HTR-8/SVneo (cell line): ENCODE data around the gene ERG28.
"Not testable (repeated sequence)": the region's sequence is repeated elsewhere in the genome, so short reads cannot be mapped to it uniquely, and the experiment has no call there.

ENCODE experiments used
- DNase-seq: peaks from one replicate; pipeline ENCODE4 v3.0.0; 2011; ENCODE audit warnings: low spot score, mixed read lengths; ENCODE audit not compliant: insufficient read length
- FAIRE-seq: peaks from 2 replicates; lab custom pipeline; 2011; peaks lifted over from hg19 to GRCh38; lab: Jason Lieb, UNC

ERG28 gene, protein sequence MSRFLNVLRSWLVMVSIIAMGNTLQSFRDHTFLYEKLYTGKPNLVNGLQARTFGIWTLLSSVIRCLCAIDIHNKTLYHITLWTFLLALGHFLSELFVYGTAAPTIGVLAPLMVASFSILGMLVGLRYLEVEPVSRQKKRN

DNA sequence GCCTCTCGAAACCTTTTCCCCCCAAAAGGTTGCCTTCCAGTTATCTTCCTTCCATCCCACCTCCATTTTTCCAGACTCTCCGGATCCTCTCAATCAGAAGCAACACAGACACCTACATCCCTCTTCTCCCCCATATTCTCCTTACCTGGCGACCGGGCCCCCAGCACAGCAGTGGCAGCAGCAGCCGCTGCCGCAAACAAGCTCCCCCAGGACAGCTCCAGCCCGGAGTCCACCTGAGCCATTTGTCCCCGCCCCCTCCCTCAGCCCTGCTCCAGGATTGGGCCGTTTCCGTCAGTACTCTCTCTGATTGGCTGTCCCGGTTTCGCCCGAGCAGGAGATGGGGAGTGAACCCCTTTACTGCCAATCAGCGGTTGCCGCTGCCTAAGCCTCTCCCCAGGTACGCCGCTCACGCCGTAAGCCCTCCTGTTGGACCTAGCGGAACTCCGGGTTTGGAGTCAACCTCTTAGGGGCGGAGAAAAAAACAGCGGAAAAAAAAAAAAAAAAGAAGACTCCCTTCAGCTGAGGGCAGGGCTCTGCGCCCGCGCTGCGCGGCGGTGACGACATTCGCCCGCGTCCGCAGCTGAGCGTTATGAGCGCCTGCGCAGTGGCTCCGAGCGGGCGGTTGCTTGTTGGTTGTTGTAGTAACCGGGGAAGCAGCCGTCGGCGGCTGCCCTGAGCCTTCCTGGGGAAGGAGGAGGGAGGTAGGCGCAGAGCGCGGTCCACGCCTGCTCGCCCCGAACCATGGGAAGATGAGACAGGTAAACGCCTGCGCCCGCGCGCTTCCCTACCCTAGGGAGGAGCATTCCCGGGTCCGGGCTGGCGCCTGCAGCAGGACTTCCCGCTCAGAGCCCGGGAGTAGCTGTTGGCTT lies at the start of gene ERG28, which contains the start of gene TTLL5:
ERG28 (minus strand) TSS at position 247 of the 869 bp plus-strand sequence. CDS start 3,374 bp downstream, outside the sequence.
TTLL5 (plus strand) TSS at position 617 of the 869 bp plus-strand sequence. CDS start 1,904 bp downstream, outside the sequence.
- peak; percentile 100 for DNase-seq
- peak; percentile 100 for FAIRE-seq

DNA sequence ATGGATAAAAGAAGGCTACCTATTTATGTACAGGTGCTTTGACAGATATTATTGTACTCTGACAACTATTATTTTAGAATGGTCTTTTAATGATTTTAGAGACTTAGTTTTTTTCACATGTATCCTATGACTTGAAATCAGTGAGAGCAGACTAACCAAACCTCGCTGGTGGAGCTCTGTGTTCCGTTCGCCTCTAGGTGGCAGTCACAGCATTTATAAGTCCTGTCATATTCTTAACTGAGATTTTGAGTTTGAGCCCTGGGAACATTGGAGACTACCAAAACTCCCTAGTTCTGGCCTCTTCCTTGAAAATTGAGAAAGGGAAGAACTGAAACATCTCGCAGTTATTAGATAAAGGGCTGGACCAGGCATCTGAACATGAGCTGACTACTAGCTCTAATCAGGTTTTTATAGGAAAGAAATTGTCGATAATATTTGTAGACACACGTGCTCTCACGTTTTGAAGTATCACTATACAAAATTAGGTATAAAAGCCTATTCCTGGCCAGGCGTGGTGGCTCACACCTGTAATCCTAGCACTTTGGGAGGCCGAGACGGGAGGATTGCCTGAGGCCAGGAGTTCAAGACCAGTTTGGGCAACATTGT lies 48.6 kb upstream of the ERG28 start:
- DNase-seq (peak; percentile 90), FAIRE-seq (peak; percentile 84)

DNA sequence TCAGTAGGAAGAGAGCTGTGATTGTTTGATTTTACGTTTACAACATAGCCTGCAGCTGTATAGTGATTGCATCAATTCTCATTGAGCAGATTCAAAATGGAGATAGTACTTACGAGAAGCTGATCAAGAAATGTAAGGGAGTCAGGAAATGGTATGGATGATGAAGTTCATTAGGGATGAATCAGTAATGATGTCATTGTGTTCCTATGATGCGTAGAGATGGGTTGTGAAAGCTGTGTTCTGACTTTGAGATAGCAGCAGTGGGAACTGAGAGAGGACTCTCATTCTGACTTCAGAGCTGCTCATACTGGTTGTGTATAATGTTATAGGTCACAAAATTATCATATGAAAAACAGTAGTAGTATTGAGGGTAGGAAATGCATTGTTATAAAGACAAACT lies 44.3 kb upstream of the ERG28 start:
- DNase-seq (no peak), FAIRE-seq (no peak)

DNA sequence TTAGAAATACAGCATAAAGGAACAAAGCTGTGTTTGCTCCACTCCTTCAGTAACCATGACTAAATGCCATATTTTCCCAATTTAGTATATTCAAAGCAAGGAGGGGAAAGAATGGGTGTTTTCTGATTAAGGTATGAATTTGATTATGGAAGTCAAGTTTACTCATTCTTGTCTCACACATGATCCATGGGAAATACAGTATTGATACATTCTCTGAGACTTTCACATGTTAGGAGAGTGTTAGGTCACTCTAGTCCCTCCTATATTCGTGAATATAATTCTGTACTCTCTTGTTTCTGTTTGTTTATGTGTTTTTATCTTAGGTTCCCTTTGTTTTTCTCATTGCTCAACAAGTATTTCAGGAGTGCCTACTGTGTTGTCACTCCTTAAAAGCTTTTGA lies 42.8 kb upstream of the ERG28 start:
- DNase-seq (no peak), FAIRE-seq (no peak)

DNA sequence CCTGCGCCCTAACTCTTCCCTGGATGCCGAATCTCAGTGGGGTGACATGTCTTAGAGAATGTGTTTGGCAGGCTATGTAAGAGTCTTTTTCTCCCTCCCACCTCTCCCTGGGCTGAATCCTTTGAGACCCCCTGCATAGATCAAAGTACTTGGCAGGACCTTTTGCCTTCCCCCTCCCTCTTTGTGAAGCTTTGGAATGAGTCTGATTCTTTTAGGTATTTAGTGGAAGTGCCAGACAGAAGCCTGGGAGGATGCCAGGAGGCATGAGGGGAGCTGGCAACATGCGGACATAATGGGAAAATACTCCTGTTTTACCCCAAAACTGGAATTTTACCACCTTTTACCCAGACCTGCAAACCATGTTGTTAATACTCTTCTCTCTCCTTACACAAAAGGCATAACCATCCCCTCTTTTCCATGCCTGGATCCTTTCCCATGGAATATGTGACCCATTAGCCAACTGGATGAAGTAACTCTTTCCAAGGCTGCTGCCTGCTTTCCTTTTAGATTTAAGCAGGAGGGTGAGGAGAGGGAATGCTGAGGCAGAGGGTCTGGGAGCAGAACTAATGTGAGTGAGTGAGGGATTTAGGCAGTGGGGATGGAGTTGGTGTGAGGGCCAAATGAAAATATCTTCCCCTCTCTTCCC lies 42.1 kb upstream of the ERG28 start:
- peak; percentile 66 for FAIRE-seq

DNA sequence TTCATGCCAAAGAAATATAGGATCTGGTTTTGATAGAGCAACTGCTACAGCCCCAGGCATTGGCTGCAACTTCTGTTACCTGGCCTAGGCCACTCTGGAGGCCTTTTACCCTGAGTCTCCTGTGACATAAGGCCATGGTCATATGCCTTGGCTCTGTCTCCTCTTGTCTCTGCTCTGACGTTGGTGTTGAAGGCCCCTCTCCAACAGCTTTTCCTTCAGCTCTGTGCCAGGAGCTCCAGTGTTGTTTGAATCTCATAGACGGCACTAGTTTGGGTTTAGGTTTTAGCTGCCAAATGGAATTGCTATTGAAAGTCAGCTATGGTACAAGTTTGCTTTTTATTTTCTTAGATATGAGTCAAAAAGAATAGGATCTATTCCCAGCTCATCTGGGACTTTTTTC lies 41.4 kb upstream of the ERG28 start:
- FAIRE-seq, result no peak

More for the DNA sequence above, 42.1 kb upstream of the ERG28 start:
- DNase-seq, result no peak

DNA sequence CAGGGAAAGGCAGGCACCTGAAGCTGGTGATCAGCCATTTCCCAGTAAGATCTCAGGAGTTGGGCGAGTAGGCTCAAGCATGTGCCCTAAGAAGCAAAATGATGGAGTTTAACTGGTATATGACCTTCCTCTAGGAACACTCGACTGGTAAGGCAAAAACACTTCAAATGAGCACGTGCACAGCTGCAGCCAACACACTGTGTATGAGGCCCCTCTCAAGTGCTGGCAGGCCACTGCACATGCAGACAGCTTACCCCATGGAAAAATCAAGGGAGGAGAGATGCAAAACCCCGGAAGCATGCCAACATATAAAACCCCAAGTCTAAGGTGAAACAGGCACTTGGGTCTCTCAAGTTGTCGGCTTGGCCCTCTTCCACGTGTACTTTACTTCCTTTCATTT lies 39.6 kb upstream of the ERG28 start:
- FAIRE-seq (peak; percentile 68), DNase-seq (no peak)

More for the DNA sequence above, 41.4 kb upstream of the ERG28 start:
- no peak for DNase-seq

DNA sequence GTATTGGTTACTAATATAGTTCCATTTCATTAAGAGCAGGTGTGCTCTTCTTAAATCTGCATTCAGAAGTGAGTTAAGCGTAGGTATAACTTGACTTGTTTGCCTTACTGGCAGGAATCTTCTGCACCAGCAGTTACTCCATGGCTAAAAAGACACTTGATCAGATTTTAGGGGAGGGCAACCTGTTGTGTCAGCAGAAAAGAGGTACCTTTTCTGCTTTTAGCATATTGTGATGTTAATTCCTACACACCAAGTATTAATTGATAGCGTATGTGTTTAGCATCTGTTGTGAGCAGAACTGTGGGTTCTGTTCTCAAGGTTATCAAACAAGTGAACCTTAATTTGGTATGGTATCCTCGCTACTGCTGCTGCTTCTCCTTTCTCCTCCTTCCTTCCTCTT lies 38.7 kb upstream of the ERG28 start:
- FAIRE-seq, result peak; percentile 49
- DNase-seq, result no peak

DNA sequence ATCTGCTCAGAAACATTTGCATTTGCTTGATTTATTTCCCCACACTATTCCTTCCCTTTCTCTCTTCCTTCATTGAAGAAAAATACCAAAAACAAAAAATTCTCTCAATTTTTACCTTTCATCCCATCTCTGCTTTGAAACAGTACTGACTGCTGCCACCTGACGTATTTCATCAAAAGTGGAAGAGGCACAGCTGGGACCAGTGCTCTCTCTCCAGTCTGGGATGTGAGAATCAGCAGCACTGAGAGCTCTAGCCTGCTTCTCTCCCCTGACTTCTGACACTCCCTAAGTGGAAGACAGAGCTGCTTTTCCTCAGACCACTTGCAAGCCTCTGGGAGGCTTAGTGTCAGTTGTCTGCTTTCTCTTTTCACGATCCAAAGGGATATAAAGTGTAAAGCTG lies 37.2 kb upstream of the ERG28 start:
- FAIRE-seq, result no peak
- no peak for DNase-seq

DNA sequence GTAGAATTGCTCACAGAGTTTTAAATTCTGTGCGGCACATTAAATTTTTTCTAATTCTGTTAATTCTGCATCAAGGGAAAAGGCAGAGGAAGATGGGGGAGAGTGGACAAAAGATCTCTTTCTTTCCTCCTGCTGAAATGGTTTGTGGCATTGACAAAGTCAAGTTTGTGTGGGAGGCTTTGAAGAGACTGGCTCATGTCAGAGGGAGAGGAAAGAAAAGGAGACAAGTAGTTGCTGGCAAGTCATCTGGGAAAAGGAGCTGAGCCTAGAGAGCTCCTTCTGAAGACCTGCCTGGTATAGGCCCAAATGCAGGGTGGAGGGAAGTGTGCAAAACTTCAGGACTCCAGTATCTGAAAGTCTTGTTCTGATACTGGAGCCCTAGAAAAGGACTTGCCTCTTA lies 36.7 kb upstream of the ERG28 start:
- FAIRE-seq (no peak), DNase-seq (no peak)

DNA sequence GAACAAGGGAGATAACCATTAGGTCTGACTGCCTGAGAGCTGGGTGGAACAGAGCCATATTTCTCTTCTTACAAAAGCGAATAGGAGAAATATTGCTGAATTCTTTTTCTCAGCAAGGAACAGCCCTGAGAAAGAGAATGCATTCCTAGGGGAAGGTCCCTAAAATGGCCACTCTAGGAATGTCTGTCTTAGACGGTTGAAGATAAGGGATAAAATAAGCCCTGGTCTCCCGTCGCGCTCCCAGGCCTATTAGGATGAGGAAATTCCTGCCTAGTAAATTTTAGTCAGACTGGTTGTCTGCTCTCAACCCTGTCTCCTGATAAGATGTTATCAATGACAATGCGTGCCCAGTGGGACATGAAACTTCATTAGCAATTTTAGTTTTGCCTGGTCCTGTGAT lies 34.3 kb upstream of the ERG28 start:
- FAIRE-seq, result peak; percentile 38
- DNase-seq, result not testable (repeated sequence)

DNA sequence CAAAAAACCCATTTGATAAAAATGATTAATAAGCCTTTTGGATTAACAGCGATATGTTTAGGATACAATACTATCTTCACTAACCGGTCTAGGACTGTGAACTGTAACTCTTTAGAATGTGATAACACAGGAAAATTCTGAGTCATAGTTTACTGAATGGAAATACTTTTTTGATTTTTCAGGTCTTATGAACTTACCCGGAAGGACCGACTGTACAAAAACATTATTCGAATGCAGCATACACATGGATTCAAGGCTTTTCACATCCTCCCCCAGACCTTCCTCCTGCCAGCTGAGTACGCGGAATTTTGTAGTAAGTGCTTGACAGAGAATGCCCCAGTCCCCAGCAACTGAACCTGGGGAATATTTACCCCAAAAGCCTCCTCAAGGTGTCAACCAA lies 29.3 kb upstream of the ERG28 start:
- FAIRE-seq (no peak), DNase-seq (no peak)

DNA sequence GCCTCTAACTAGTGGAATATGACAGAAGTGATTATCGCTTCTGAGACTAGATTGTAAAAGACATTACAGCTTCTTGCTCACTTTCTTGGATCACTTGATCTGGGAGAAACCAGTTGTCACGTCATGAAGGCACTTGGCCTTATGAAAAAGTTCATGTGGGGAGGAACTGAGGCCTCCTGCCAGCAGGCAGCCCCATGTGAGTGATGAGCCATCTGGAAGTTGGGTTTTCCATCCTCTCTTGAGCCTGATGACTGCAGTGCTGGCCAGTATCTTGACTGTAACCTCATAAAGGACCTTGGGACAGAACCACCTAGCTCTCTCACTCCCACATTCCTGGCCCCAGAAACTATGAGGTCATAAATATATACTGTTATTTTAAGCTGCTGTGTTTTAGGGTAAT lies 28.3 kb upstream of the ERG28 start:
- no peak for DNase-seq
- peak; percentile 36 for FAIRE-seq

DNA sequence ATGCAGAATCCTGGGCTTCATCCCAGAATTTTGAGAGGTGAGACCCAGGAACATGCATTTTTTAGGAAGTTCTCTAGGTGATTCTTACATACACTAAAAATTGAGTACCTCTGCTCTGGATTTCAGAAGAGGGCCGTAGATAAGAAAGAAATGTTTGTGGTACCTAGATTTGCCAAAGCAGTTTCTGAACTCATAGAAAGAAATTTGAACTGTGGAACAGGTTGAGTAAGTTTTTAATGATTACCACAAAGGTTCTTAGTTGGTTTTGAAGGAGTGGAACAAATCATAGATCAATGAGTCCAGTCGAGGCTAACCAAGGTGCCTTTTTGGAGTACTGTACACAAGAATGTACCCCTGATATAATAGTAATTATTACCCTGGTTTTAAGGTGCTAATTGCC lies 25.2 kb upstream of the ERG28 start:
- DNase-seq (no peak), FAIRE-seq (no peak)

DNA sequence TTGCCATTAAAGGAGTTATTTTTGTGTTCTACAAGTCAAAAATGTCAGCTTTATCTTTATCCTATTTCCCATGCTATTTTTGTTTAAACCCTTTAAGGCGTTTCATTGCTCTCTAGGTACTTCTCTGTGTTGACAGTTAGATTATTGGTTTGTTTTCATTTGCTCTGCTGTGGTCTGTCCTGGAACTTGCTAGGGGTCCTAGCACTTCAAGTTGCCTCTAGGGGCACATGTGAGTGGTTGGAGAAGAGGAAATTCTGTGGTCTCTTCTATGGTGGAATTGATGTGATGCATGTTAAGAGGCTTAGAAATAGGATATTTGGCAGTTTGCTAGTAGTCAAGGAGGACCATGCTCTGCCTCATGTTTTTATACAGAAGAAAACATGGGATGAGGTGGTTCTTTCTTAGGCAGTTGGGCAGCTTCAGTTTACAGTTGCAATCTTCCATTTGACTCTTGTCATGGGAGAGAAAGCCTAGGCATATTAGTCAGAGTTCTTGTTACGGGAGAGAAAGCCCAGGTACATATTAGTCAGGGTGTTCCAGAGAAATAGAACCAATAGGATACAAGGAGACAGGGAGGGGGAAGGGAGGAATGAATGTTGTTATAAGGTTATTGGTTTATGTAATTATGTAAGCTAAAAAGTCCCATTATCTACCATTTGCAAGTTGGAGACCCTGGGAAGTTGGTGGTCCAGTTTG lies 14.7 kb upstream of the ERG28 start:
- DNase-seq (no peak), FAIRE-seq (peak; percentile 62)

DNA sequence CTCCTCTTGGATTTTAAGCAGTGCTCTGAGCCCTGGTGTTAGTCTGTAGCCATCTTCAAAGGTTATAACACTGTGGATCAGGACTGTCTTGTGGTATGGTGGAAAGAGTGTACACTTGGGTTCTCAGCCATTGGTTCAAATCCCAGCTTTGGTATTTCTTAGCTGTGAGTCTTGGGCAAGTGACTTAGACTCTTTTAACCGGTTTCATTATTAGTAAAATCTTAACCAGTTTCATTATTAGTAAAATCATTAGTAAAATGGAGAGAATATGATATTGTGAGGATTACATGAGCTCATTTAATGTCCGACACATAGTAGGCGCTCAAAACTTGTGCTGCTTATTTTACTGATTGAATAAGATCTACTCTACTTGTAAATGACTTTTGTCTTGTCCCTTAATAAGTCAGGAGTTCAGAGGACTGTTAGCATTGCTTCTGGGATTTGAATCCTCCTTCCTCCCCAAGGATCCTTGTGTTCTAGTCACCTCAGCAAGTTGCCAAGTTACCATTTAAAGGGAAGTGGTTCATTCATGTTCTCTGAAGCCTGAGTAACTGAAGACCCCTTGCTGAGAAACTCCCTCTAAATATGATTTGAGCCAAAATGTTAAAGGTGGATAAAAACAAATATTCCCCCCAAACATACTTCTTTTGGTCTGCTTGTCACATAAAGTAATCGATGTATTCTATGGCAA lies 12.8 kb upstream of the ERG28 start:
- DNase-seq, result no peak

DNA sequence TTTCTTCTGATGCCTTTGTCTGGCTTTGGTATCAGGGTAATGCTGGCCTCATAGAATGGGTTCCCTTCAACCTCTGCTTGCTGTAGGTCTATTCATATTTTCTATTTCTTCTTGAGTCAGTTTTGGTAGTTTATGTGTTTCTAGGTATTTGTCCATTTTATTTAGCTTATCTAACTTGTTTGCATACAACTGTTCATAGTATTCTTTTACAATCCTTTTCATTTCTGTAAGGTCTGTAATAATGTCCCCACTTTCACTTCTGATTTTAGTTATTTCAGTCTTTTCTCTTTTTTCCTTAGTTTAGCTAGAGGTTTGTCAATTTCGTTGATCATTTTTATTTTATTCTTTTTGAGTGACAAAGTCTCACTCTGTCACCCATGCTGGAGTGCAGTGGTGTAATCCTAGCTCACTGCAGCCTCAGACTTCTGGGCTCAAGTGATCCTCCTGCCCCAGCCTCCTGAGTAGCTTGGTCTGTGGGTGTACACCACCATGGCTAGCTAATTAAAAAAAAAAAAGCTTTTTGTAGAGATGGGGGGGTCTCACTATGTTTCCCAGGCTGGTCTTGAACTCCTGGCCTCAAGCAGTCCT lies 12.0 kb upstream of the ERG28 start:
- DNase-seq, result no peak
- no peak for FAIRE-seq

More for the DNA sequence above, 12.8 kb upstream of the ERG28 start:
- FAIRE-seq, result peak; percentile 57

DNA sequence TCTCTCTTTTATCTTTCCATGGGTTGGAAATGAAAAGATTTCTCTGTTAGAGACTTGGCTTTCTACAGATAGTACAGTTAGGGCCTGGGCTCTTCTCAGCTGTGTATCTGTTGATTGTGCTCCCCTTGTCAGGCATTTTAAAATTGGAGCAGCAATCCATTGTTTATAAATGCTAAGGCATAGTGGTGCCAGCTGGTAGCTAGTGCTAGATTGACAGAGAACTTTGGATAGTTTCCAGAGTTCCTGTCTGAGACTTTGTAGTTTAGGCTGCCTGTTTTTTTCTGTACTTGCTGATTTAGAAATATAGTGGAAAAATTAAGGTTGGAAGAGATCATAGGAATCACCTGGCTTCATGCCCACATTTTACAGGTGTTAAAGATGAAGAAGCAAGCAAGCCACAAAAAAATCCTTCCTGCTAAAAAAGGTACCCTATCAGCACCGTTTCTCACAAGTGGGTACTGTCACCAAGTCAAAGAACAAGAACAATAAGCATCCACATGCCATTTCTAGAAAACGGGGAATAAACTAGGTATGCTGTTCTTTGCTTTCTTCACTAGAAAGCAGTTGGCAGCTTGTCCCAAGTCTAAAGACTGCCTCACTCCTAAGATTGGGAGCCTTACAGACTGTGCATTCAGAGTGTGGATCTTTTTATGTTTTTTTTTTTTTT lies 6.6 kb upstream of the ERG28 start:
- DNase-seq (no peak), FAIRE-seq (no peak)

DNA sequence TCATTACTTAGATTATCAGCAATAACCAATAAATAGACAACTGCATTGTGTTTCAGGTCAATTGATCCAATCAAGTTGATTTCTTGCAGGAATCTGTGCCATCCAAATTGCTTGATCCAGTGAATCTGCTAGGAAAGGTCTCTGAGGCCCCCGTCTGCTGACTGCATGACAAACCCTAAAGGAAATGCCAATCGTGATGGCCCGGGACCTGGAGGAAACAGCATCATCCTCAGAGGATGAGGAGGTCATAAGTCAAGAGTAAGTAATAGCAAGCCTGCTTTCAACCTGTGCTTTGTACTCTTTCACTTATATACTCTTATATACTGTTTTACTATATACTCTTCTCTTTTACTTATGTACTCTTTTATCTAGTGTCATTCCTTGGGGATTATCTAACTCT lies 2.3 kb upstream of the ERG28 start:
- no peak for DNase-seq
- FAIRE-seq, result peak; percentile 49
